ENCODE measurements around the gene IGF2BP2.

- no peak for TF ChIP-seq CTCF (IDR thresholded peaks at IDR 0.05)
- TF ChIP-seq POLR2A (IDR thresholded peaks at IDR 0.05) = no peak
Measured at GRCh38 chr3:185846037-185846436, 21.2 kb upstream of the IGF2BP2 start.

All from lower leg skin (tissue), 3 donors.